Measurements from ENCODE around the gene ZNF609. TPM values are rescaled to one million over a fixed set of nuclear protein-coding genes. Genes with fewer than 3 reads are reported as not detected.

Gene ZNF609
- total RNA-seq, 3 donors from 2014 or later, result 26.9 to 34.1 (median 28.3) TPM

- Mint-ChIP-seq H3K9me3 (no peaks in the 10 kb centered on the region), H3K4me3 (peak overlapping the region; percentile 22), H3K4me1 (ENCODE audit: low read depth) (peaks cover 82% of the 10 kb centered on the region), H3K36me3 (ENCODE audit: insufficient read depth) (peaks cover 25% of the 10 kb centered on the region), H3K27me3 (ENCODE audit: low read depth) (no peaks in the 10 kb centered on the region)
- DNase-seq, result no peak
- peak in 1 of 2 donors; percentile 23 for ATAC-seq
These were observed 42.2 kb downstream of the ZNF609 start for GRCh38 chr15:64502551-64502950.

GRCh38 chr15:64503197-64503596 is 42.8 kb downstream of the ZNF609 start:
- no peak for DNase-seq
- no peaks in the 10 kb centered on the region for H3K27me3 Mint-ChIP-seq (ENCODE audit: low read depth)
- peaks cover 26% of the 10 kb centered on the region for H3K36me3 Mint-ChIP-seq (ENCODE audit: insufficient read depth)
- H3K4me3 Mint-ChIP-seq, result peak overlapping the region; percentile 22
- no peaks in the 10 kb centered on the region for H3K9me3 Mint-ChIP-seq
- peak; percentile 20 to 36 for ATAC-seq
- H3K4me1 Mint-ChIP-seq (ENCODE audit: low read depth), result peaks cover 86% of the 10 kb centered on the region

GRCh38 chr15:64503640-64504039 is 43.3 kb downstream of the ZNF609 start:
- Mint-ChIP-seq H3K9me3 (no peaks in the 10 kb centered on the region), H3K4me3 (peak overlapping the region; percentile 22), H3K27me3 (ENCODE audit: low read depth) (no peaks in the 10 kb centered on the region), H3K4me1 (ENCODE audit: low read depth) (peaks cover 85% of the 10 kb centered on the region), H3K36me3 (ENCODE audit: insufficient read depth) (peaks cover 26% of the 10 kb centered on the region)
- peak in 1 of 2 donors; percentile 23 for ATAC-seq
- DNase-seq, result no peak

GRCh38 chr15:64507293-64507802 is 47.0 kb downstream of the ZNF609 start:
- DNase-seq (peak; percentile 34), ATAC-seq (peak; percentile 89 to 92)
- Mint-ChIP-seq H3K4me1 (ENCODE audit: low read depth) (peaks cover 76% of the 10 kb centered on the region), H3K9me3 (no peaks in the 10 kb centered on the region), H3K27me3 (ENCODE audit: low read depth) (no peaks in the 10 kb centered on the region), H3K36me3 (ENCODE audit: insufficient read depth) (peaks cover 9% of the 10 kb centered on the region), H3K4me3 (peak overlapping the region; percentile 39)

GRCh38 chr15:64507845-64508244 is 47.5 kb downstream of the ZNF609 start:
- no peak for ATAC-seq
- Mint-ChIP-seq H3K4me1 (ENCODE audit: low read depth) (peaks cover 71% of the 10 kb centered on the region), H3K36me3 (ENCODE audit: insufficient read depth) (peaks cover 9% of the 10 kb centered on the region), H3K27me3 (ENCODE audit: low read depth) (no peaks in the 10 kb centered on the region), H3K4me3 (no peak overlapping the region), H3K9me3 (no peaks in the 10 kb centered on the region)
- DNase-seq, result no peak

GRCh38 chr15:64513823-64514222 is 53.4 kb downstream of the ZNF609 start:
- no peak for ATAC-seq
- Mint-ChIP-seq H3K27me3 (ENCODE audit: low read depth) (no peaks in the 10 kb centered on the region), H3K4me3 (no peak overlapping the region), H3K4me1 (ENCODE audit: low read depth) (peaks cover 64% of the 10 kb centered on the region), H3K36me3 (ENCODE audit: insufficient read depth) (peaks cover 6% of the 10 kb centered on the region), H3K9me3 (no peaks in the 10 kb centered on the region)
- DNase-seq, result no peak

- ATAC-seq (no peak), DNase-seq (no peak)
- H3K27me3 Mint-ChIP-seq (ENCODE audit: low read depth), result no peaks in the 10 kb centered on the region
- peaks cover 64% of the 10 kb centered on the region for H3K4me1 Mint-ChIP-seq (ENCODE audit: low read depth)
- no peaks in the 10 kb centered on the region for H3K9me3 Mint-ChIP-seq
- no peak overlapping the region for H3K4me3 Mint-ChIP-seq
- H3K36me3 Mint-ChIP-seq (ENCODE audit: insufficient read depth), result peaks cover 3% of the 10 kb centered on the region
These were observed 54.8 kb downstream of the ZNF609 start for GRCh38 chr15:64515196-64515595.

GRCh38 chr15:64515825-64516224 is 55.4 kb downstream of the ZNF609 start:
- Mint-ChIP-seq H3K27me3 (ENCODE audit: low read depth) (no peaks in the 10 kb centered on the region), H3K36me3 (ENCODE audit: insufficient read depth) (peaks cover 5% of the 10 kb centered on the region), H3K4me3 (no peak overlapping the region), H3K9me3 (no peaks in the 10 kb centered on the region), H3K4me1 (ENCODE audit: low read depth) (peaks cover 61% of the 10 kb centered on the region)
- DNase-seq (no peak), ATAC-seq (no peak)

- Mint-ChIP-seq H3K9me3 (no peaks in the 10 kb centered on the region), H3K4me3 (no peak overlapping the region), H3K4me1 (ENCODE audit: low read depth) (peaks cover 62% of the 10 kb centered on the region), H3K27me3 (ENCODE audit: low read depth) (no peaks in the 10 kb centered on the region), H3K36me3 (ENCODE audit: insufficient read depth) (peaks cover 5% of the 10 kb centered on the region)
- DNase-seq (no peak), ATAC-seq (no peak)
These were observed 59.5 kb downstream of the ZNF609 start for GRCh38 chr15:64519897-64520296.

- no peak overlapping the region for H3K4me3 Mint-ChIP-seq
- no peaks in the 10 kb centered on the region for H3K27me3 Mint-ChIP-seq (ENCODE audit: low read depth)
- peaks cover 66% of the 10 kb centered on the region for H3K4me1 Mint-ChIP-seq (ENCODE audit: low read depth)
- peaks cover 5% of the 10 kb centered on the region for H3K36me3 Mint-ChIP-seq (ENCODE audit: insufficient read depth)
- no peaks in the 10 kb centered on the region for H3K9me3 Mint-ChIP-seq
- DNase-seq (no peak), ATAC-seq (no peak)
These were observed 60.8 kb downstream of the ZNF609 start for GRCh38 chr15:64521201-64521600.

GRCh38 chr15:64521726-64522164 is 61.4 kb downstream of the ZNF609 start:
- Mint-ChIP-seq H3K27me3 (ENCODE audit: low read depth) (no peaks in the 10 kb centered on the region), H3K4me3 (no peak overlapping the region), H3K4me1 (ENCODE audit: low read depth) (peaks cover 69% of the 10 kb centered on the region), H3K36me3 (ENCODE audit: insufficient read depth) (peaks cover 5% of the 10 kb centered on the region), H3K9me3 (no peaks in the 10 kb centered on the region)
- no peak for ATAC-seq
- DNase-seq, result no peak

- no peak for ATAC-seq
- H3K4me3 Mint-ChIP-seq, result no peak overlapping the region
- H3K27me3 Mint-ChIP-seq (ENCODE audit: low read depth), result no peaks in the 10 kb centered on the region
- no peak for DNase-seq
- peaks cover 5% of the 10 kb centered on the region for H3K36me3 Mint-ChIP-seq (ENCODE audit: insufficient read depth)
- peaks cover 73% of the 10 kb centered on the region for H3K4me1 Mint-ChIP-seq (ENCODE audit: low read depth)
- no peaks in the 10 kb centered on the region for H3K9me3 Mint-ChIP-seq
These were observed 61.9 kb downstream of the ZNF609 start for GRCh38 chr15:64522226-64522823.

GRCh38 chr15:64523240-64523639 is 62.9 kb downstream of the ZNF609 start:
- H3K4me1 Mint-ChIP-seq (ENCODE audit: low read depth), result peaks cover 73% of the 10 kb centered on the region
- peaks cover 7% of the 10 kb centered on the region for H3K36me3 Mint-ChIP-seq (ENCODE audit: insufficient read depth)
- no peak overlapping the region for H3K4me3 Mint-ChIP-seq
- no peak for ATAC-seq
- no peaks in the 10 kb centered on the region for H3K27me3 Mint-ChIP-seq (ENCODE audit: low read depth)
- H3K9me3 Mint-ChIP-seq, result no peaks in the 10 kb centered on the region
- DNase-seq, result no peak

- no peaks in the 10 kb centered on the region for H3K27me3 Mint-ChIP-seq (ENCODE audit: low read depth)
- H3K4me1 Mint-ChIP-seq (ENCODE audit: low read depth), result peaks cover 67% of the 10 kb centered on the region
- H3K9me3 Mint-ChIP-seq, result no peaks in the 10 kb centered on the region
- ATAC-seq (no peak), DNase-seq (no peak)
- H3K4me3 Mint-ChIP-seq, result no peak overlapping the region
- H3K36me3 Mint-ChIP-seq (ENCODE audit: insufficient read depth), result peaks cover 15% of the 10 kb centered on the region
These were observed 64.4 kb downstream of the ZNF609 start for GRCh38 chr15:64524778-64525177.

- DNase-seq (no peak), ATAC-seq (no peak)
- Mint-ChIP-seq H3K4me3 (no peak overlapping the region), H3K27me3 (ENCODE audit: low read depth) (no peaks in the 10 kb centered on the region), H3K9me3 (no peaks in the 10 kb centered on the region), H3K4me1 (ENCODE audit: low read depth) (peaks cover 69% of the 10 kb centered on the region), H3K36me3 (ENCODE audit: insufficient read depth) (peaks cover 18% of the 10 kb centered on the region)
These were observed 65.6 kb downstream of the ZNF609 start for GRCh38 chr15:64525828-64526530.
